ENCODE measurements around the gene SMAD6. TPM values are rescaled to one million over a fixed set of nuclear protein-coding genes. Genes with fewer than 3 reads are reported as not detected.

Gene SMAD6
- total and polyA plus RNA-seq, 7 donors: 0.52 to 5.5 (median 3.0) TPM

DNA sequence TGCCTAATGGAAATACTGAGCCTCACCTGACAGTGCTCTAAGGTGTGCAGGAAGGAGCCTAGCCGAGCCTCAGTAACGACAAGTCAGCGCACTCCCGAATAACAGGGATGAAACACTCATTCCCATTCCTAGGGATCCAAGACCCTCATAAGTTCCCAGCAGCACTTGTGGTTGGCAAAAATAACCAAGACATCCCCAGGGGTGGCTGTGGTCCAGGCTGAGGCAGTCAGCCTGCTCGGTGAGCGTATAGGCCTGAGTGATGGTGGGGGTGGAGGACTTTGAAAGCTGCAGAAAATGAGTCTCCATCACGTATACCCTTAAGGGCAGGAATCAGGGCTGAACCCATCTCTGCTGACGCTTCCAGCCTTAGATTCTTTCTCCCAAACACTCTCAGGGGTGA is 120.1 kb downstream of the SMAD6 start:
- intact Hi-C loops (cut with DNase I): no loop called here
- DNase-seq (no peak), ATAC-seq (no peak)
- WGBS, 3 donors: 89 to 95% (median 90%) methylated on average over 8 of the region's 8 CpGs
- Histone ChIP-seq H3K36me3 (ENCODE audit: insufficient read depth in 1 of 2, low read depth in 1 of 2) (no peaks in the 10 kb centered on the region), H3K4me3 (no peak overlapping the region), H3K4me1 (no peaks in the 10 kb centered on the region), H3K9me3 (no peaks in the 10 kb centered on the region), H3K27me3 (ENCODE audit: insufficient read depth in 3 of 3, low read length in 2 of 3) (no peaks in the 10 kb centered on the region), H3K27ac (no peak overlapping the region)
- TF ChIP-seq, protein P1, sequence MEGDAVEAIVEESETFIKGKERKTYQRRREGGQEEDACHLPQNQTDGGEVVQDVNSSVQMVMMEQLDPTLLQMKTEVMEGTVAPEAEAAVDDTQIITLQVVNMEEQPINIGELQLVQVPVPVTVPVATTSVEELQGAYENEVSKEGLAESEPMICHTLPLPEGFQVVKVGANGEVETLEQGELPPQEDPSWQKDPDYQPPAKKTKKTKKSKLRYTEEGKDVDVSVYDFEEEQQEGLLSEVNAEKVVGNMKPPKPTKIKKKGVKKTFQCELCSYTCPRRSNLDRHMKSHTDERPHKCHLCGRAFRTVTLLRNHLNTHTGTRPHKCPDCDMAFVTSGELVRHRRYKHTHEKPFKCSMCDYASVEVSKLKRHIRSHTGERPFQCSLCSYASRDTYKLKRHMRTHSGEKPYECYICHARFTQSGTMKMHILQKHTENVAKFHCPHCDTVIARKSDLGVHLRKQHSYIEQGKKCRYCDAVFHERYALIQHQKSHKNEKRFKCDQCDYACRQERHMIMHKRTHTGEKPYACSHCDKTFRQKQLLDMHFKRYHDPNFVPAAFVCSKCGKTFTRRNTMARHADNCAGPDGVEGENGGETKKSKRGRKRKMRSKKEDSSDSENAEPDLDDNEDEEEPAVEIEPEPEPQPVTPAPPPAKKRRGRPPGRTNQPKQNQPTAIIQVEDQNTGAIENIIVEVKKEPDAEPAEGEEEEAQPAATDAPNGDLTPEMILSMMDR (IDR thresholded peaks at IDR 0.05): no peak

DNA sequence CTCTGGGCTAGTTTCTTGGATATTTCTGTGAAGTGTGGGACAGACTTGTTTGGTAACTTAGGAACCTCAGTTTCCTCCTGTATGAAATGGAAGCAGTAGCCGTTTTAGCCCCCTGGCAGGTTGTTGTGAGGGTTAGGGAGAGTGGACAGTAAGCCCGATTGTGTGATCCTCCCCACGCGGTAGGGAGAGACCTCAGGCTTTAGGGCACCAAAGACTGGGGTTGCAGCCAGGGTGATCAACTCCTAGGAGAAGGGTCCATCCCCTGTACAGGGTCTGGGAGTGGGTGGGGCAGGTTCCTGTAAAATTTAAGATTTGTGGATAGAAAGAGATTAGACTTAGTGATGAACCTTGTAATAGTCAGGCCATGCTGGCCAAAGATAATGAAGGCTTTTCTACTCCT is 120.5 kb downstream of the SMAD6 start:
- TF ChIP-seq, protein P1 (IDR thresholded peaks at IDR 0.05): no peak
- H3K27me3 ChIP-seq (ENCODE audit: insufficient read depth in 3 of 3, low read length in 2 of 3): no peaks in the 10 kb centered on the region
- ATAC-seq: no peak
- DNase-seq: no peak
- H3K36me3 ChIP-seq (ENCODE audit: insufficient read depth in 1 of 2, low read depth in 1 of 2): no peaks in the 10 kb centered on the region
- H3K9me3 ChIP-seq: no peaks in the 10 kb centered on the region
- intact Hi-C loops (cut with DNase I): no loop called here
- no peaks in the 10 kb centered on the region for H3K4me1 ChIP-seq
- H3K27ac ChIP-seq: no peak overlapping the region
- no peak overlapping the region for H3K4me3 ChIP-seq
- WGBS, 3 donors: 91 to 93% (median 91%) methylated on average over 4 of the region's 4 CpGs

DNA sequence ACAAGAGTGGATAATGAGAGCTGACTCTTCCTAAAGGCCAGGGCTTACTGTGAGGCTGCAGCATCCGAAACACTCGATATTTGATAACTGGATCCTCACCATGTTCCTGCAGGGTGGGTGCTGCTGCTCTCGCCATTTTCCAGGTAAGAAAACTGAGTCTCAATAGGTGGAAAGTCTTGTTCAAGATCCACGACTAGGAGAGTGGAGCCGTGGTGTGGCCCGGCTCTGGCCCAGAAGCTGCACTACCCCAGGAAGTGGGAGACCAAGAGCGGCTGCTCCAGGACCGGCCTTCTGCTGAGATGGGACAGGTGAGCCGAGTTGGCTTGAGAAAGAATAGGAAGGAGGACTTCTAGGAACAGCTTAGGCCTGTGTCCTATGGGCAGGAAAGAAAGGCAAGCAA is 121.6 kb downstream of the SMAD6 start:
- no peak for ATAC-seq

DNA sequence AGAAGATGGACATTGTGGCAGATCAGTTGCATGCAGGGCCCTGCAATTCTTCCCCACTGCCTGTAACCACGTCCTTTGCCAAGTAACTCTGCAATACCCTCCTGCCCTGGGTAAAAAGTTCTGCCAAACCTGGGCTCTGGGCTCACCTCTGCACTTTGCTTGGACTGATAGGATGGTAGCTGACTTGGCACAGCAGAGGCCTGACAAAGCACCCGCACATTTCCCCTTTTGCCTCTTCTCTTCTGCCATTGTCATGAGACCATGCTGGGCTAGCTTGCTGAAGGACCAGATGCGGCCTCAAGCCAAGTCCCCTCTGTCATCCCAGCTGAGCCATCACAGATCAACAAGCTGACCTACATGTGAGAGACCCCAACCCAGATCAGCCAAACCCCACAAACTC is 122.4 kb downstream of the SMAD6 start:
- no peak for DNase-seq
- Histone ChIP-seq H3K27me3 (ENCODE audit: insufficient read depth in 3 of 3, low read length in 2 of 3) (no peaks in the 10 kb centered on the region), H3K36me3 (ENCODE audit: insufficient read depth in 1 of 2, low read depth in 1 of 2) (no peaks in the 10 kb centered on the region), H3K27ac (no peak overlapping the region), H3K4me3 (no peak overlapping the region), H3K4me1 (no peaks in the 10 kb centered on the region), H3K9me3 (no peaks in the 10 kb centered on the region)
- TF ChIP-seq, protein P1 (IDR thresholded peaks at IDR 0.05): no peak
- intact Hi-C loops (cut with DNase I): no loop called here
- WGBS, 3 donors: 90 to 96% (median 95%) methylated on average over 3 of the region's 3 CpGs
- ATAC-seq: no peak

More for the DNA sequence above, 121.6 kb downstream of the SMAD6 start:
- H3K27me3 ChIP-seq (ENCODE audit: insufficient read depth in 3 of 3, low read length in 2 of 3): no peaks in the 10 kb centered on the region
- TF ChIP-seq, protein P1 (IDR thresholded peaks at IDR 0.05): no peak
- H3K4me3 ChIP-seq: no peak overlapping the region
- WGBS, 3 donors: 98% methylated on average over 9 of the region's 9 CpGs
- intact Hi-C loops (cut with DNase I): no loop called here
- no peaks in the 10 kb centered on the region for H3K4me1 ChIP-seq
- H3K36me3 ChIP-seq (ENCODE audit: insufficient read depth in 1 of 2, low read depth in 1 of 2): no peaks in the 10 kb centered on the region
- H3K27ac ChIP-seq: no peak overlapping the region
- H3K9me3 ChIP-seq: no peaks in the 10 kb centered on the region
- DNase-seq: no peak

DNA sequence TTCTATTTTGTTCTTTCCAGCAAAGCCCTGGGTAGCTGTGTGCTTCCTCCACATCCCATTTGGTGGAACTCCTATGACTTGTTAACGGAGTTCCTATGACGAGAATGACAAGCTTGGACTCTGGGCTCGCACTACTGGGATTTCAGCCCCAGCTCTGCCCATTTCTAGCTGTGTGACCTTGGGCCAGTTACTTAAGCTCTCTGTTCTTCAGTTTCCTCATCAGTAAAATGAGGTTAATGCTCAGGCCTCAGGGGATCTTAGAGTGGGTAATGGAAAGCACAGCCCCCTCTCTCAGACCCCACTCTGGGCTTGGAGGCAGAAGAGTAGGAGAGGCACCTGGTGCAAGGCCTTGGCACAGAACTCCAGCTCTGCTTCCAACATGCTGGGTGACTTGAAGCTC is 123.1 kb downstream of the SMAD6 start:
- DNase-seq: no peak
- intact Hi-C loops (cut with DNase I): no loop called here
- 93 to 96% (median 93%) methylated on average over 3 of the region's 3 CpGs for WGBS, 3 donors

More for the DNA sequence above, 123.1 kb downstream of the SMAD6 start:
- H3K9me3 ChIP-seq: no peaks in the 10 kb centered on the region
- H3K36me3 ChIP-seq (ENCODE audit: insufficient read depth in 1 of 2, low read depth in 1 of 2): no peaks in the 10 kb centered on the region
- no peak overlapping the region for H3K4me3 ChIP-seq
- no peaks in the 10 kb centered on the region for H3K4me1 ChIP-seq
- no peaks in the 10 kb centered on the region for H3K27me3 ChIP-seq (ENCODE audit: insufficient read depth in 3 of 3, low read length in 2 of 3)
- no peak for ATAC-seq
- TF ChIP-seq, protein P1 (IDR thresholded peaks at IDR 0.05): no peak
- H3K27ac ChIP-seq: no peak overlapping the region

Measured in psoas muscle (tissue), 8 donors.